ENCODE results near the gene SYNPO.
A peak's percentile ranks its signal among the peaks of the same experiment; 100 is the strongest.

SYNPO gene

GRCh38 chr5:150640311-150641005 lies at the start of gene SYNPO:
Gene SYNPO, plus strand, starts transcription at chr5:150640660. Its CDS starts 7,616 bp downstream, at chr5:150648276.
- no peaks in the 10 kb centered on the region for H3K36me3 ChIP-seq (ENCODE audit: insufficient read depth, low read length)
- H3K4me3 ChIP-seq (ENCODE audit: low read depth in 1 of 2, low read length in 2 of 2): peak within 1 kb of the TSS in 1 of 2 donors; percentile 24
- no peaks in the 10 kb centered on the region for H3K27me3 ChIP-seq (ENCODE audit: control insufficient read depth in 1 of 2, insufficient read depth in 2 of 2, low read length in 2 of 2)
- no peaks in the 10 kb centered on the region for H3K9me3 ChIP-seq (ENCODE audit: low read length)
- H3K4me1 ChIP-seq (ENCODE audit: insufficient read depth, low read length): peaks cover 78% of the 10 kb centered on the region
- H3K9ac ChIP-seq (ENCODE audit: low read length): no peak within 1 kb of the TSS
- H3K27ac ChIP-seq (ENCODE audit: low read depth, low read length): peak within 1 kb of the TSS; percentile 60

GRCh38 chr5:150590979-150591695 lies 49.3 kb upstream of the SYNPO start:
- Histone ChIP-seq H3K9me3 (ENCODE audit: low read length) (no peaks in the 10 kb centered on the region), H3K27me3 (ENCODE audit: control insufficient read depth in 1 of 2, insufficient read depth in 2 of 2, low read length in 2 of 2) (no peaks in the 10 kb centered on the region), H3K4me3 (ENCODE audit: low read depth in 1 of 2, low read length in 2 of 2) (no peak overlapping the region), H3K36me3 (ENCODE audit: insufficient read depth, low read length) (no peaks in the 10 kb centered on the region), H3K9ac (ENCODE audit: low read length) (no peak overlapping the region), H3K4me1 (ENCODE audit: insufficient read depth, low read length) (peaks cover 14% of the 10 kb centered on the region), H3K27ac (ENCODE audit: low read depth, low read length) (no peak overlapping the region)

GRCh38 chr5:150593593-150593992 lies 46.9 kb upstream of the SYNPO start:
- Histone ChIP-seq H3K4me1 (ENCODE audit: insufficient read depth, low read length) (peaks cover 14% of the 10 kb centered on the region), H3K27ac (ENCODE audit: low read depth, low read length) (no peak overlapping the region), H3K9me3 (ENCODE audit: low read length) (no peaks in the 10 kb centered on the region), H3K4me3 (ENCODE audit: low read depth in 1 of 2, low read length in 2 of 2) (no peak overlapping the region), H3K36me3 (ENCODE audit: insufficient read depth, low read length) (no peaks in the 10 kb centered on the region), H3K27me3 (ENCODE audit: control insufficient read depth in 1 of 2, insufficient read depth in 2 of 2, low read length in 2 of 2) (no peaks in the 10 kb centered on the region), H3K9ac (ENCODE audit: low read length) (no peak overlapping the region)

GRCh38 chr5:150593996-150594395 lies 46.5 kb upstream of the SYNPO start:
- H3K27ac ChIP-seq (ENCODE audit: low read depth, low read length): no peak overlapping the region

GRCh38 chr5:150595466-150596031 lies 44.9 kb upstream of the SYNPO start:
- peaks cover 18% of the 10 kb centered on the region for H3K4me1 ChIP-seq (ENCODE audit: insufficient read depth, low read length)
- H3K27me3 ChIP-seq (ENCODE audit: control insufficient read depth in 1 of 2, insufficient read depth in 2 of 2, low read length in 2 of 2): no peaks in the 10 kb centered on the region
- no peak overlapping the region for H3K9ac ChIP-seq (ENCODE audit: low read length)
- H3K27ac ChIP-seq (ENCODE audit: low read depth, low read length): no peak overlapping the region
- no peaks in the 10 kb centered on the region for H3K36me3 ChIP-seq (ENCODE audit: insufficient read depth, low read length)
- H3K9me3 ChIP-seq (ENCODE audit: low read length): no peaks in the 10 kb centered on the region
- H3K4me3 ChIP-seq (ENCODE audit: low read depth in 1 of 2, low read length in 2 of 2): no peak overlapping the region

More at GRCh38 chr5:150593996-150594395, 46.5 kb upstream of the SYNPO start:
- H3K4me3 ChIP-seq (ENCODE audit: low read depth in 1 of 2, low read length in 2 of 2): no peak overlapping the region
- no peaks in the 10 kb centered on the region for H3K36me3 ChIP-seq (ENCODE audit: insufficient read depth, low read length)
- H3K27me3 ChIP-seq (ENCODE audit: control insufficient read depth in 1 of 2, insufficient read depth in 2 of 2, low read length in 2 of 2): no peaks in the 10 kb centered on the region
- H3K9me3 ChIP-seq (ENCODE audit: low read length): no peaks in the 10 kb centered on the region
- no peak overlapping the region for H3K9ac ChIP-seq (ENCODE audit: low read length)
- H3K4me1 ChIP-seq (ENCODE audit: insufficient read depth, low read length): peaks cover 14% of the 10 kb centered on the region

GRCh38 chr5:150596313-150596712 lies 44.1 kb upstream of the SYNPO start:
- Histone ChIP-seq H3K4me1 (ENCODE audit: insufficient read depth, low read length) (peaks cover 12% of the 10 kb centered on the region), H3K27me3 (ENCODE audit: control insufficient read depth in 1 of 2, insufficient read depth in 2 of 2, low read length in 2 of 2) (no peaks in the 10 kb centered on the region), H3K4me3 (ENCODE audit: low read depth in 1 of 2, low read length in 2 of 2) (no peak overlapping the region), H3K36me3 (ENCODE audit: insufficient read depth, low read length) (no peaks in the 10 kb centered on the region), H3K9ac (ENCODE audit: low read length) (no peak overlapping the region), H3K9me3 (ENCODE audit: low read length) (no peaks in the 10 kb centered on the region), H3K27ac (ENCODE audit: low read depth, low read length) (no peak overlapping the region)

- Histone ChIP-seq H3K36me3 (ENCODE audit: insufficient read depth, low read length) (no peaks in the 10 kb centered on the region), H3K9me3 (ENCODE audit: low read length) (no peaks in the 10 kb centered on the region), H3K27ac (ENCODE audit: low read depth, low read length) (no peak overlapping the region), H3K4me3 (ENCODE audit: low read depth in 1 of 2, low read length in 2 of 2) (no peak overlapping the region), H3K4me1 (ENCODE audit: insufficient read depth, low read length) (peaks cover 10% of the 10 kb centered on the region), H3K27me3 (ENCODE audit: control insufficient read depth in 1 of 2, insufficient read depth in 2 of 2, low read length in 2 of 2) (no peaks in the 10 kb centered on the region), H3K9ac (ENCODE audit: low read length) (no peak overlapping the region)
Measured at GRCh38 chr5:150596826-150597225, 43.6 kb upstream of the SYNPO start.

GRCh38 chr5:150598006-150598405 lies 42.5 kb upstream of the SYNPO start:
- H3K4me1 ChIP-seq (ENCODE audit: insufficient read depth, low read length): peaks cover 10% of the 10 kb centered on the region
- H3K4me3 ChIP-seq (ENCODE audit: low read depth in 1 of 2, low read length in 2 of 2): no peak overlapping the region
- no peak overlapping the region for H3K9ac ChIP-seq (ENCODE audit: low read length)
- H3K9me3 ChIP-seq (ENCODE audit: low read length): no peaks in the 10 kb centered on the region
- no peak overlapping the region for H3K27ac ChIP-seq (ENCODE audit: low read depth, low read length)
- no peaks in the 10 kb centered on the region for H3K27me3 ChIP-seq (ENCODE audit: control insufficient read depth in 1 of 2, insufficient read depth in 2 of 2, low read length in 2 of 2)
- H3K36me3 ChIP-seq (ENCODE audit: insufficient read depth, low read length): no peaks in the 10 kb centered on the region

- no peaks in the 10 kb centered on the region for H3K9me3 ChIP-seq (ENCODE audit: low read length)
- no peak overlapping the region for H3K27ac ChIP-seq (ENCODE audit: low read depth, low read length)
- no peak overlapping the region for H3K9ac ChIP-seq (ENCODE audit: low read length)
- H3K4me3 ChIP-seq (ENCODE audit: low read depth in 1 of 2, low read length in 2 of 2): no peak overlapping the region
- H3K4me1 ChIP-seq (ENCODE audit: insufficient read depth, low read length): peaks cover 10% of the 10 kb centered on the region
- no peaks in the 10 kb centered on the region for H3K36me3 ChIP-seq (ENCODE audit: insufficient read depth, low read length)
- no peaks in the 10 kb centered on the region for H3K27me3 ChIP-seq (ENCODE audit: control insufficient read depth in 1 of 2, insufficient read depth in 2 of 2, low read length in 2 of 2)
Measured at GRCh38 chr5:150598821-150599273, 41.6 kb upstream of the SYNPO start.

GRCh38 chr5:150599281-150599680 lies 41.2 kb upstream of the SYNPO start:
- Histone ChIP-seq H3K9me3 (ENCODE audit: low read length) (no peaks in the 10 kb centered on the region), H3K27me3 (ENCODE audit: control insufficient read depth in 1 of 2, insufficient read depth in 2 of 2, low read length in 2 of 2) (no peaks in the 10 kb centered on the region), H3K4me1 (ENCODE audit: insufficient read depth, low read length) (peaks cover 10% of the 10 kb centered on the region), H3K36me3 (ENCODE audit: insufficient read depth, low read length) (no peaks in the 10 kb centered on the region), H3K4me3 (ENCODE audit: low read depth in 1 of 2, low read length in 2 of 2) (no peak overlapping the region), H3K27ac (ENCODE audit: low read depth, low read length) (no peak overlapping the region), H3K9ac (ENCODE audit: low read length) (no peak overlapping the region)

- Histone ChIP-seq H3K27ac (ENCODE audit: low read depth, low read length) (no peak overlapping the region), H3K36me3 (ENCODE audit: insufficient read depth, low read length) (no peaks in the 10 kb centered on the region), H3K4me1 (ENCODE audit: insufficient read depth, low read length) (peaks cover 10% of the 10 kb centered on the region), H3K4me3 (ENCODE audit: low read depth in 1 of 2, low read length in 2 of 2) (no peak overlapping the region), H3K27me3 (ENCODE audit: control insufficient read depth in 1 of 2, insufficient read depth in 2 of 2, low read length in 2 of 2) (no peaks in the 10 kb centered on the region), H3K9me3 (ENCODE audit: low read length) (no peaks in the 10 kb centered on the region), H3K9ac (ENCODE audit: low read length) (no peak overlapping the region)
Measured at GRCh38 chr5:150599917-150600511, 40.4 kb upstream of the SYNPO start.

Data from muscle layer of colon (tissue), 2 donors.